ENCODE results near the gene EPGN.

The EPGN gene

GRCh38 chr4:74268643-74269042 is 39.6 kb upstream of the EPGN start:
- TF ChIP-seq, protein P1, sequence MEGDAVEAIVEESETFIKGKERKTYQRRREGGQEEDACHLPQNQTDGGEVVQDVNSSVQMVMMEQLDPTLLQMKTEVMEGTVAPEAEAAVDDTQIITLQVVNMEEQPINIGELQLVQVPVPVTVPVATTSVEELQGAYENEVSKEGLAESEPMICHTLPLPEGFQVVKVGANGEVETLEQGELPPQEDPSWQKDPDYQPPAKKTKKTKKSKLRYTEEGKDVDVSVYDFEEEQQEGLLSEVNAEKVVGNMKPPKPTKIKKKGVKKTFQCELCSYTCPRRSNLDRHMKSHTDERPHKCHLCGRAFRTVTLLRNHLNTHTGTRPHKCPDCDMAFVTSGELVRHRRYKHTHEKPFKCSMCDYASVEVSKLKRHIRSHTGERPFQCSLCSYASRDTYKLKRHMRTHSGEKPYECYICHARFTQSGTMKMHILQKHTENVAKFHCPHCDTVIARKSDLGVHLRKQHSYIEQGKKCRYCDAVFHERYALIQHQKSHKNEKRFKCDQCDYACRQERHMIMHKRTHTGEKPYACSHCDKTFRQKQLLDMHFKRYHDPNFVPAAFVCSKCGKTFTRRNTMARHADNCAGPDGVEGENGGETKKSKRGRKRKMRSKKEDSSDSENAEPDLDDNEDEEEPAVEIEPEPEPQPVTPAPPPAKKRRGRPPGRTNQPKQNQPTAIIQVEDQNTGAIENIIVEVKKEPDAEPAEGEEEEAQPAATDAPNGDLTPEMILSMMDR (IDR thresholded peaks at IDR 0.05; ENCODE audit: control insufficient read depth, extremely low read depth, insufficient read depth) = no peak
- no peak for DNase-seq (ENCODE audit: low read depth)
- no peak overlapping the region for H3K4me3 ChIP-seq (ENCODE audit: low read depth, low read length)

DNA sequence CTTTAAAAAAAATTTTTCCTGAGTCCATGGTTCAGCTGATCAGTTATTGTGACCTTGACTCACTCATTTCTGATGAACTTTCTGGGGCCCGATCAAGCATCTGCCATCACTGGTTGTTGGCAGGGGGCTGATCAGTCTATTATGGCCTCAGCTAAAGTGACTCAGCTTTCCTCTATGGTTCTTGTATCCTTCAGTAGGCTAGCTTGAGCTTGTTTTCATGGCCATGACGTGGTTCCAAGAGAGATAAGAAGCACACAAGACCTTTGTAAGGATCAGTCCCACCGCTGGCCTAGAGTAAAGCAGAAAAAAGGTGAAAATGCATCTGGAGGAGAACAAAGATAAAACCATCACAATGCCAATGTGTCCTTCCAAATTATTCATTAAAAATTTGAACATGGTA is 29.8 kb upstream of the EPGN start:
- DNase-seq (ENCODE audit: low read depth) = no peak
- TF ChIP-seq, protein P1 (IDR thresholded peaks at IDR 0.05; ENCODE audit: control insufficient read depth, extremely low read depth, insufficient read depth) = no peak
- no peak overlapping the region for H3K4me3 ChIP-seq (ENCODE audit: low read depth, low read length)

GRCh38 chr4:74279716-74280115 is 28.6 kb upstream of the EPGN start:
- no peak for DNase-seq (ENCODE audit: low read depth)
- H3K4me3 ChIP-seq (ENCODE audit: low read depth, low read length) = no peak overlapping the region
- TF ChIP-seq, protein P1 (IDR thresholded peaks at IDR 0.05; ENCODE audit: control insufficient read depth, extremely low read depth, insufficient read depth) = no peak

DNA sequence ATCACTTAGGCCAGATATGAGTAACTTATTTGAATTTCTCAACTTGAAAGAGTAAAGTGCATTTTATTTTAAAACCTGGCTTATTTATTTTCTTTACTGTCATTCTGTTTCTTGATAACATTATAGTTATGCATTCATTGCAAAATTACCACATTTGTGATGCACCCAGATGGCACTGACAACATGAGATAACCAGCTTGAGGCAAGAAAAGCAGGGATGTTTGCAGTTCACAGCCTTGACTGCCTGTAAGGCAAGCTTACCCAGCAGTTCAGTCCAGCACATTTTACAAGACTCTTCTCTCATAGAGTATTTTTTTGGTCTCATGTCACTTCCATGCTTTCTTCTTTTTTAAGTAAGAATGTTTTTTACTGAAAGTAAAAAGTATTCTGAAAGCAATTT is 25.3 kb upstream of the EPGN start:
- TF ChIP-seq, protein P1 (IDR thresholded peaks at IDR 0.05; ENCODE audit: control insufficient read depth, extremely low read depth, insufficient read depth) = no peak
- no peak overlapping the region for H3K4me3 ChIP-seq (ENCODE audit: low read depth, low read length)
- no peak for DNase-seq (ENCODE audit: low read depth)

GRCh38 chr4:74283614-74284013 is 24.7 kb upstream of the EPGN start:
- TF ChIP-seq, protein P1 (IDR thresholded peaks at IDR 0.05; ENCODE audit: control insufficient read depth, extremely low read depth, insufficient read depth) = no peak
- DNase-seq (ENCODE audit: low read depth) = no peak
- no peak overlapping the region for H3K4me3 ChIP-seq (ENCODE audit: low read depth, low read length)

DNA sequence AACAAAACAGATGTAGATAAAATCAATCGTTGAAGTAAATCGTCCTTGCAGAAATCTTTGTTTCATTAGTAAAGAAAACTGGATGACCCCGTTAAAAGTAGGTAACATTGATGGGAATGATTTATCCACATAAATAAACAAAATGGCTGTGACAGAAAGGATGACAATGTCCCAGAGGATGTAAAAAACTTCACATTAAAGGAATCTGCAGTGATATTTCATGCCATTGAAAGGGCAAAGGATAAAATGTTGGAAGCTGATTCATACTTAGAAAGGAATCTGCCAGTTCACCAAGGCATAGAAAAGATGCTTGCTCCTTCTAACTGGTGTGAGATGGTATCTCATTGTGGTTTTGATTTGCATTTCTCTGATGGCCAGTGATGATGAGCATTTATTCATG is 24.2 kb upstream of the EPGN start:
- no peak for DNase-seq (ENCODE audit: low read depth)
- TF ChIP-seq, protein P1 (IDR thresholded peaks at IDR 0.05; ENCODE audit: control insufficient read depth, extremely low read depth, insufficient read depth) = no peak
- H3K4me3 ChIP-seq (ENCODE audit: low read depth, low read length) = no peak overlapping the region

DNA sequence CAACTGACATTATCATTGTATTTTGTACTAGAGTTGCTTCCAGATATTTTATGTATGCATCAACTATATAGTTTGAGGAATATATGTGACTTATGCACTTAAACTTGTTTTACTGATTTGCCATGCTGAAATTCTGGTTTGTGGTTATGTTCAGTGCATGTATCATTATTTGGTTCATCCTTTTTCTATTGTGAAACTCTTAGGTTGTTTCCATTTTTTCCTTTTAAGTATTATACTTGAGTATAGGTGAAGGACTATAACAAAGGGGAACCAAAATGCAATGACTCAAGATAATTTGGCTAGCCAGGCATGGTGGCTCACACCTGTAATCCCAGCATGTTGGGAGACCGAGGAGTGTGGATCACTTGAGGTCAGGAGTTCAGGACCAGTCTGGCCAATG is 21.1 kb upstream of the EPGN start:
- TF ChIP-seq, protein P1 (IDR thresholded peaks at IDR 0.05; ENCODE audit: control insufficient read depth, extremely low read depth, insufficient read depth) = no peak
- H3K4me3 ChIP-seq (ENCODE audit: low read depth, low read length) = no peak overlapping the region
- no peak for DNase-seq (ENCODE audit: low read depth)

All from LNCaP clone FGC (cell line).